ENCODE measurements around the gene FKBP8. TPM values are rescaled to one million over a fixed set of nuclear protein-coding genes. Genes with fewer than 3 reads are reported as not detected.

FKBP8 gene
- total RNA-seq, 1 experiment from 2014 or later, result 345 TPM

- CTCF ChIA-PET, result interaction anchor here (0.6 to 2.6 kb wide), 3 partner anchors 17 to 37 kb away, joined by 4 to 12 read pairs (median 9); no protein-coding TSS in a partner anchor
- TF ChIP-seq E2F4 (CRISPR knock-in tag; IDR thresholded peaks at IDR 0.05; ENCODE audit: borderline replicate concordance, low read depth), result no peak
- TF ChIP-seq USF2 (CRISPR knock-in tag; IDR thresholded peaks at IDR 0.05), result no peak
- no peak for TF ChIP-seq PRDM15 (CRISPR knock-in tag; IDR thresholded peaks at IDR 0.05)
- TF ChIP-seq TEAD1 (CRISPR knock-in tag; IDR thresholded peaks at IDR 0.05), result no peak
- no peak for TF ChIP-seq FOXK1 (CRISPR knock-in tag; IDR thresholded peaks at IDR 0.05)
- TF ChIP-seq FOXP1 (CRISPR knock-in tag; IDR thresholded peaks at IDR 0.05; ENCODE audit: borderline replicate concordance), result no peak
- no peak for TF ChIP-seq ERG (CRISPR knock-in tag; IDR thresholded peaks at IDR 0.05)
- TF ChIP-seq ZNF416 (CRISPR knock-in tag; IDR thresholded peaks at IDR 0.05), result no peak
- TF ChIP-seq FOXJ3 (CRISPR knock-in tag; IDR thresholded peaks at IDR 0.05; ENCODE audit: borderline replicate concordance), result no peak
- no peak for TF ChIP-seq MAX (CRISPR knock-in tag; IDR thresholded peaks at IDR 0.05)
- no peak for TF ChIP-seq TEAD4 (CRISPR knock-in tag; IDR thresholded peaks at IDR 0.05)
- TF ChIP-seq ZSCAN18 (CRISPR knock-in tag; IDR thresholded peaks at IDR 0.05), result no peak
- no peak for TF ChIP-seq ZNF263 (CRISPR knock-in tag; IDR thresholded peaks at IDR 0.05; ENCODE audit: low read depth)
- TF ChIP-seq TP53 (CRISPR knock-in tag; IDR thresholded peaks at IDR 0.05), result no peak
- TF ChIP-seq ETV6 (CRISPR knock-in tag; IDR thresholded peaks at IDR 0.05), result no peak
- no peak for TF ChIP-seq AFF4 (CRISPR knock-in tag; IDR thresholded peaks at IDR 0.05; ENCODE audit: borderline replicate concordance)
- Mint-ChIP-seq H3K27ac (peak overlapping the region; percentile 66; the same call in 1 of the 2 replicates), H3K4me1 (peaks cover 9% of the 10 kb centered on the region), H3K27me3 (ENCODE audit: low read depth) (no peaks in the 10 kb centered on the region), H3K4me3 (no peak overlapping the region), H3K9me3 (no peaks in the 10 kb centered on the region), H3K36me3 (no peaks in the 10 kb centered on the region)
- POLR2A ChIA-PET, result no interaction called here
- no peak for DNase-seq (ENCODE audit: low spot score)
- ATAC-seq, result no peak
These were observed 41.1 kb downstream of the FKBP8 start for GRCh38 chr19:18502246-18502637.

Data from WTC11 (cell line).